ENCODE data around the gene RFC4. TPM values are rescaled to one million over a fixed set of nuclear protein-coding genes. Genes with fewer than 3 reads are reported as not detected.

The RFC4 gene
- polyA plus RNA-seq, 3 donors = 3.9 to 6.2 (median 4.6) TPM

DNA sequence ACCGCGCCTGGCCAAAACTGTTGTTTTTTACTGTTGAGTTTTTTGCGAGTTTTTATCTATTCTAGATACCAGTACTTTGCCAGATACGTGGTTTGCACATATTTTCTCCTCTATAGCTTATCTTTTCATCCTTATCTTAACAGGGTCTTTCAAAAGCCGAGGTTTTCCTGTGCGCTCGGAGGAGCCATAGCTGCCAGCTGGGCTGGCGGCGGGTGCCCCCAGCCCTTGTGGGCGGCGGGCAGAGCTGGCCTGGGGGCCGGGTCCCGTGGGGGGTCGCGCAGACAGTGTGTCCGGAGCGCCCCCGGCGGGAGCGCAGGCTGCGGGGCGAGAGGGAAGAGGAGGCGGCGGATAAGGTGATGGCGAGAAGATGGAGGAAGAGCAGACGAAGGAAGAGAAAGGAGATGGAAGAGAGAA is 34.0 kb downstream of the RFC4 start:
- Histone ChIP-seq H2AFZ (ENCODE audit: insufficient read depth, low read depth, low read length, poor library complexity, severe bottlenecking) (peak overlapping the region; percentile 99), H3K36me3 (replicated peaks in 1 of 2; ENCODE audit: control insufficient read depth in 1 of 2, insufficient read depth in 2 of 2, low read length in 2 of 2) (no peaks in the 10 kb centered on the region), H3K4me2 (replicated peaks; ENCODE audit: extremely low read depth, low read length, poor library complexity, severe bottlenecking) (peak overlapping the region; percentile 98), H3K4me3 (replicated peaks in 1 of 3; ENCODE audit: low read depth in 2 of 3, low read length in 3 of 3) (peak overlapping the region; percentile 61 to 85 (median 77)), H4K20me1 (ENCODE audit: insufficient read depth, low read length) (no peaks in the 10 kb centered on the region), H3K79me2 (ENCODE audit: insufficient read depth, low read length) (no peaks in the 10 kb centered on the region), H3K27ac (ENCODE audit: low read depth in 1 of 2, low read length in 2 of 2) (peak overlapping the region; percentile 56 to 65), H3K27me3 (ENCODE audit: control insufficient read depth in 2 of 2, insufficient read depth in 2 of 2, low read length in 2 of 2) (no peaks in the 10 kb centered on the region), H3K9ac (ENCODE audit: insufficient read depth, low read length, poor library complexity, severe bottlenecking) (peak overlapping the region; percentile 67), H3K4me1 (ENCODE audit: control insufficient read depth in 1 of 2, insufficient read depth in 2 of 2, low read length in 2 of 2) (peaks cover 11 to 18% of the 10 kb centered on the region in 2 donors), H3K9me3 (replicated peaks in 1 of 2; ENCODE audit: control insufficient read depth in 1 of 2, insufficient read depth in 1 of 2, low read length in 2 of 2) (no peaks in the 10 kb centered on the region)
- 2% methylated on average over 22 of the region's 26 CpGs for WGBS (ENCODE audit: insufficient coverage)
- Mint-ChIP-seq H3K4me3 (peak overlapping the region; percentile 98 to 100), H3K36me3 (no peaks in the 10 kb centered on the region), H3K27ac (peak overlapping the region; percentile 63 to 83 (median 77)), H3K9me3 (peaks cover 0 to 6% (median 1%) of the 10 kb centered on the region in 7 donors), H3K4me1 (peaks cover 14% of the 10 kb centered on the region), H3K27me3 (ENCODE audit: low read depth in 3 of 3) (peaks cover 0 to 4% (median 2%) of the 10 kb centered on the region in 3 donors)
- TF ChIP-seq CTCF (IDR thresholded peaks at IDR 0.05) = no peak
- DNase-seq = no peak
- intact Hi-C loops (cut with micrococcal nuclease) = no loop called here

- no peak overlapping the region for H3K4me2 ChIP-seq (replicated peaks; ENCODE audit: extremely low read depth, low read length, poor library complexity, severe bottlenecking)
- Mint-ChIP-seq H3K4me3 (no peak overlapping the region), H3K9me3 (peaks cover 0 to 4% (median 0%) of the 10 kb centered on the region in 7 donors), H3K4me1 (peaks cover 4% of the 10 kb centered on the region), H3K27me3 (ENCODE audit: low read depth in 3 of 3) (peaks cover 0 to 3% (median 0%) of the 10 kb centered on the region in 3 donors), H3K36me3 (no peaks in the 10 kb centered on the region), H3K27ac (no peak overlapping the region)
- H3K9ac ChIP-seq (ENCODE audit: insufficient read depth, low read length, poor library complexity, severe bottlenecking) = no peak overlapping the region
- H2AFZ ChIP-seq (ENCODE audit: insufficient read depth, low read depth, low read length, poor library complexity, severe bottlenecking) = no peak overlapping the region
- no peaks in the 10 kb centered on the region for H3K36me3 ChIP-seq (replicated peaks in 1 of 2; ENCODE audit: control insufficient read depth in 1 of 2, insufficient read depth in 2 of 2, low read length in 2 of 2)
- no peaks in the 10 kb centered on the region for H3K27me3 ChIP-seq (ENCODE audit: control insufficient read depth in 2 of 2, insufficient read depth in 2 of 2, low read length in 2 of 2)
- intact Hi-C loops (cut with micrococcal nuclease) = no loop called here
- no peak for DNase-seq
- H3K4me3 ChIP-seq (replicated peaks in 1 of 3; ENCODE audit: low read depth in 2 of 3, low read length in 3 of 3) = no peak overlapping the region
- H4K20me1 ChIP-seq (ENCODE audit: insufficient read depth, low read length) = no peaks in the 10 kb centered on the region
- H3K79me2 ChIP-seq (ENCODE audit: insufficient read depth, low read length) = no peaks in the 10 kb centered on the region
- no peaks in the 10 kb centered on the region for H3K9me3 ChIP-seq (replicated peaks in 1 of 2; ENCODE audit: control insufficient read depth in 1 of 2, insufficient read depth in 1 of 2, low read length in 2 of 2)
- no peak overlapping the region for H3K27ac ChIP-seq (ENCODE audit: low read depth in 1 of 2, low read length in 2 of 2)
- no peaks in the 10 kb centered on the region for H3K4me1 ChIP-seq (ENCODE audit: control insufficient read depth in 1 of 2, insufficient read depth in 2 of 2, low read length in 2 of 2)
- TF ChIP-seq CTCF (IDR thresholded peaks at IDR 0.05) = no peak
- WGBS (ENCODE audit: insufficient coverage) = 100% methylated on average over 8 of the region's 8 CpGs
Observed at GRCh38 chr3:186760897-186761447, 45.3 kb downstream of the RFC4 start.

All from CD14-positive monocyte (primary cell).